Uterus (tissue), 4 donors: ENCODE measurements around the gene DHRS12. TPM values are rescaled to one million over a fixed set of nuclear protein-coding genes. Genes with fewer than 3 reads are reported as not detected.

ENCODE experiments used
- DNase-seq, 2 donors: peaks; one replicate each; pipeline ENCODE4 v3.0.0-alpha.2; 2019 to 2020
- H3K27ac ChIP-seq, 2 donors: fragments of 200-600 bp; sonication (generic); 1 replicate in 1 of 2; 2 replicates in 1 of 2; pipeline ENCODE4 v1.5.1; 2016 to 2018
- H3K27me3 ChIP-seq, 2 donors: fragments of 200-600 bp; sonication (generic); one replicate each; pipeline ENCODE4 v1.5.1; 2018 to 2019; ENCODE audit warnings: control low read depth in 1 of 2
- H3K36me3 ChIP-seq, 2 donors: fragments of 200-600 bp; sonication (generic); one replicate each; pipeline ENCODE4 v1.5.1; 2019; ENCODE audit warnings: control low read depth in 1 of 2
- H3K4me1 ChIP-seq, 2 donors: fragments of 200-600 bp; sonication (generic); one replicate each; pipeline ENCODE4 v1.5.1; 2018 to 2019; ENCODE audit warnings: control low read depth in 1 of 2
- H3K4me3 ChIP-seq, 2 donors: fragments of 200-600 bp; sonication (generic); 1 replicate in 1 of 2; 2 replicates in 1 of 2; pipeline ENCODE4 v1.5.1; 2018 to 2019; ENCODE audit warnings: mild to moderate bottlenecking in 1 of 2
- H3K9me3 ChIP-seq, 2 donors: fragments of 200-600 bp; sonication (generic); one replicate each; pipeline ENCODE4 v1.5.1; 2019; ENCODE audit warnings: control low read depth in 1 of 2
- POLR2A ChIP-seq, 2 donors: fragments of 450-650 bp; IDR thresholded peaks; one replicate each; pipeline ENCODE4 v1.6.1; 2016; ENCODE audit warnings: antibody characterized with exemption in 2 of 2, mild to moderate bottlenecking in 1 of 2, moderate library complexity in 1 of 2
- intact Hi-C: fragments of 100-400 bp; cut with DNase I; formaldehyde crosslinking; loops from one replicate; pipeline ENCODE4 v1.15.1; 2023; ENCODE audit warnings: low total_unique reads
- total RNA-seq, 4 donors: library from RNA; depleted of rRNA in 3 of 4; stranded (reverse); fragments of >200 nt in 3 of 4; gene quantifications; one replicate each; pipeline versions ENCODE4 v1.1.0 to v1.2.4, GENCODE V29; 2014 to 2023
- TF ChIP-seq, protein P1 (sequence below), 4 experiments: fragments of 200-600 bp in 2 of 4; fragments of 450-650 bp in 2 of 4; sonication (generic) in 2 of 4; IDR thresholded peaks; one replicate each; pipeline ENCODE4 v1.5.1; 2016 to 2019; ENCODE audit warnings: antibody characterized with exemption in 4 of 4, mild to moderate bottlenecking in 2 of 4, moderate library complexity in 1 of 4
- donor health status: DM: yes; HTN: yes; CAD: no.

The DHRS12 gene
- 10 to 100 TPM in 1 of 4 donors, 1 to 10 TPM in 3; 5.4 to 18.8 (median 8.5) TPM for total RNA-seq

DNA sequence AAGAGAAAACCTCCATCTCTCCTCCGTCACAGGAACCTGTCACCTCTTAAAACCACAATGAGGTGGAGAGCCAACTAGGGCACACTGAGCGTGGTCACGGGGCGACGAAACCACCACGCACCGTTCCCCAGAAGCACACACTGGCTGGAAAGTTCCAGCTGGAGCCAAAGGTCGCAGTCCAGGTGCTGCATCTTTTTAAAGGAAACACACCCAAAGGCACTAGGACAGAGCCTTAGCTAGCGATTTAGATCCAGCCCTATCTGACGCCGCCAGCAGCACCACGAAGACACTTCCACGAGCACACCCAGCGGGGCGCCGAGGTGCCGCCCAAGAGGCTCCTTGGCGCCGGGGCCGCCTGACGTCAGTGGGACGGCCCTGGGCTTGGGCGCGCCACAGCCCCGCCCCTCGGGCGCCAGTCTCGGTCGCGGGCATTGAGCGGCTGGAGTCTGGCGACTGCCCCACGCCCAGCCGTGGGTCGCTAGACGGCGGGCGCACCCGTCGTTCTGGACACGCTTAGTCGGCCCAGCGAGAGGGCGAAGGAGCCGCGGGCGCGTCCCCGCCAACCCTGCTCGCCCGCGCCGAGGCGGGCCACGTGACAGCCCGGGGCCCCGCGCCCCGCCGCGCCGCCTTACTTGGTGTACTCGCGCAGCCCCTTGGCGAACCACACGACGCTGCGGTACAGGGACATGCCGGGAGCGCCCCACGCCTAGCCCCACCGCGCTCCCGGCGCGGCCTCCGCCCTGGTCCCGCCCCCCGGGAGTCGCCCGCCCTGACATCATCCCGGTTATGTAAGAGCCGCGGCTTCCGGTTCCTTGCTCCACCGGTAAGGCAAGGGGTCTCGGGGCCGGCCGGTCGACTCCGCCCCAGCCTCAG lies at the start of gene DHRS12:
Gene DHRS12, minus strand, starts transcription at position 742 of the 873 bp plus-strand sequence. CDS start 4,504 bp downstream, outside the sequence.
- Histone ChIP-seq H3K4me3 (peak within 1 kb of the TSS; percentile 62 to 88), H3K9me3 (no peaks in the 10 kb centered on the region), H3K27ac (peak within 1 kb of the TSS; percentile 99), H3K27me3 (no peaks in the 10 kb centered on the region), H3K36me3 (no peaks in the 10 kb centered on the region), H3K4me1 (peaks cover 4 to 14% of the 10 kb centered on the region in 2 donors)
- peak; percentile 73 to 97 for TF ChIP-seq POLR2A (IDR thresholded peaks at IDR 0.05)
- TF ChIP-seq, protein P1, sequence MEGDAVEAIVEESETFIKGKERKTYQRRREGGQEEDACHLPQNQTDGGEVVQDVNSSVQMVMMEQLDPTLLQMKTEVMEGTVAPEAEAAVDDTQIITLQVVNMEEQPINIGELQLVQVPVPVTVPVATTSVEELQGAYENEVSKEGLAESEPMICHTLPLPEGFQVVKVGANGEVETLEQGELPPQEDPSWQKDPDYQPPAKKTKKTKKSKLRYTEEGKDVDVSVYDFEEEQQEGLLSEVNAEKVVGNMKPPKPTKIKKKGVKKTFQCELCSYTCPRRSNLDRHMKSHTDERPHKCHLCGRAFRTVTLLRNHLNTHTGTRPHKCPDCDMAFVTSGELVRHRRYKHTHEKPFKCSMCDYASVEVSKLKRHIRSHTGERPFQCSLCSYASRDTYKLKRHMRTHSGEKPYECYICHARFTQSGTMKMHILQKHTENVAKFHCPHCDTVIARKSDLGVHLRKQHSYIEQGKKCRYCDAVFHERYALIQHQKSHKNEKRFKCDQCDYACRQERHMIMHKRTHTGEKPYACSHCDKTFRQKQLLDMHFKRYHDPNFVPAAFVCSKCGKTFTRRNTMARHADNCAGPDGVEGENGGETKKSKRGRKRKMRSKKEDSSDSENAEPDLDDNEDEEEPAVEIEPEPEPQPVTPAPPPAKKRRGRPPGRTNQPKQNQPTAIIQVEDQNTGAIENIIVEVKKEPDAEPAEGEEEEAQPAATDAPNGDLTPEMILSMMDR (IDR thresholded peaks at IDR 0.05), result peak in 3 of 4 experiments; percentile 7 to 42 (median 16)
- peak; percentile 93 to 94 for DNase-seq
- intact Hi-C loops, result loop anchor here (10.0 kb wide), 1 partner anchor 349 kb away; the partner anchor contains the start of gene INTS6

GRCh38 chr13:51849145-51850101 lies 45.5 kb upstream of the DHRS12 start:
- TF ChIP-seq POLR2A (IDR thresholded peaks at IDR 0.05), result no peak
- TF ChIP-seq, protein P1 (IDR thresholded peaks at IDR 0.05), result peak in 1 of 4 experiments; percentile 6
- intact Hi-C loops, result no loop called here
- Histone ChIP-seq H3K4me1 (no peaks in the 10 kb centered on the region), H3K27ac (no peak overlapping the region), H3K4me3 (no peak overlapping the region), H3K36me3 (no peaks in the 10 kb centered on the region), H3K9me3 (no peaks in the 10 kb centered on the region), H3K27me3 (no peaks in the 10 kb centered on the region)
- DNase-seq, result no peak

GRCh38 chr13:51848674-51849073 lies 44.7 kb upstream of the DHRS12 start:
- no peak overlapping the region for H3K27ac ChIP-seq
- no peak for TF ChIP-seq POLR2A (IDR thresholded peaks at IDR 0.05)
- TF ChIP-seq, protein P1 (IDR thresholded peaks at IDR 0.05), result no peak
- intact Hi-C loops, result no loop called here
- DNase-seq, result no peak
- no peaks in the 10 kb centered on the region for H3K4me1 ChIP-seq
- H3K27me3 ChIP-seq, result no peaks in the 10 kb centered on the region
- no peak overlapping the region for H3K4me3 ChIP-seq
- H3K9me3 ChIP-seq, result no peaks in the 10 kb centered on the region
- H3K36me3 ChIP-seq, result no peaks in the 10 kb centered on the region

GRCh38 chr13:51846756-51847155 lies 42.8 kb upstream of the DHRS12 start:
- no peak overlapping the region for H3K4me3 ChIP-seq

More at GRCh38 chr13:51846756-51847155, 42.8 kb upstream of the DHRS12 start:
- Histone ChIP-seq H3K9me3 (no peaks in the 10 kb centered on the region), H3K27me3 (no peaks in the 10 kb centered on the region), H3K4me1 (no peaks in the 10 kb centered on the region), H3K36me3 (no peaks in the 10 kb centered on the region), H3K27ac (no peak overlapping the region)
- no peak for TF ChIP-seq POLR2A (IDR thresholded peaks at IDR 0.05)
- TF ChIP-seq, protein P1 (IDR thresholded peaks at IDR 0.05), result no peak
- intact Hi-C loops, result no loop called here
- DNase-seq, result no peak
